HG03066 (cell line): Measurements from ENCODE around the gene C19orf44.

Experiments
- ATAC-seq: cut with Tn5 transposase; IDR thresholded peaks from one replicate; pipeline ENCODE4 v1.9.1; 2021; ENCODE audit warnings: low read depth; ENCODE audit not compliant: unreplicated experiment

The C19orf44 gene

GRCh38 chr19:16569609-16570320 lies 73.6 kb downstream of the C19orf44 start:
- no peak for ATAC-seq
